Activated B cell treated with CpG ODN at 0.5 μM for 24 hours (primary cell): Measurements from ENCODE around the gene BRD9. TPM values are rescaled to one million over a fixed set of nuclear protein-coding genes. Genes with fewer than 3 reads are reported as not detected.
"Not testable (repeated sequence)": the region's sequence is repeated elsewhere in the genome, so short reads cannot be mapped to it uniquely, and the experiment has no call there.

Experiments used
- ATAC-seq: fragments of 200-7000 bp; cut with Tn5 transposase; one replicate; pipeline ENCODE4 v1.10.0; 2021; ENCODE audit warnings: low read depth, mild to moderate bottlenecking, moderate library complexity
- CTCF ChIA-PET: fragments of 350-600 bp; sonication (Branson Sonifier 250); formaldehyde crosslinking; loops from one replicate; lab custom pipeline; 2021; ENCODE audit warnings: antibody characterized with exemption; lab: Charles Lee
- POLR2A ChIA-PET: fragments of 350-600 bp; sonication (Branson Sonifier 250); formaldehyde crosslinking; loops from one replicate; lab custom pipeline; 2021; ENCODE audit warnings: antibody characterized with exemption; lab: Charles Lee
- DNase-seq: peaks from one replicate; pipeline ENCODE4 v3.0.0; 2022
- H3K27ac Mint-ChIP-seq: one replicate; pipeline ENCODE4 v1.8.0; 2020; ENCODE audit warnings: mixed read lengths
- H3K27me3 Mint-ChIP-seq: one replicate; pipeline ENCODE4 v1.8.0; 2021; ENCODE audit warnings: mixed read lengths
- H3K36me3 Mint-ChIP-seq: one replicate; pipeline ENCODE4 v1.8.0; 2021; ENCODE audit warnings: low read depth, mixed read lengths
- H3K4me1 Mint-ChIP-seq: one replicate; pipeline ENCODE4 v1.8.0; 2021; ENCODE audit warnings: mixed read lengths
- H3K4me3 Mint-ChIP-seq: one replicate; pipeline ENCODE4 v1.8.0; 2020; ENCODE audit warnings: mild to moderate bottlenecking, mixed read lengths
- H3K9me3 Mint-ChIP-seq: one replicate; pipeline ENCODE4 v1.8.0; 2020; ENCODE audit warnings: mixed read lengths
- CTCF ChIP-seq: fragments of 200-600 bp; IDR thresholded peaks from one replicate; pipeline ENCODE4 v1.8.0; 2022; ENCODE audit warnings: antibody characterized with exemption, mild to moderate bottlenecking
- intact Hi-C: fragments of 100-400 bp; cut with micrococcal nuclease; formaldehyde crosslinking; loops from one replicate; pipeline ENCODE4 v1.15.1; 2024
- total RNA-seq: library from RNA; stranded (reverse); gene quantifications from 2 replicates; pipeline ENCODE4 v1.2.3, GENCODE V29; 2022

Gene BRD9
- total RNA-seq, 1 donor from 2014 or later, result 67.8 TPM

DNA sequence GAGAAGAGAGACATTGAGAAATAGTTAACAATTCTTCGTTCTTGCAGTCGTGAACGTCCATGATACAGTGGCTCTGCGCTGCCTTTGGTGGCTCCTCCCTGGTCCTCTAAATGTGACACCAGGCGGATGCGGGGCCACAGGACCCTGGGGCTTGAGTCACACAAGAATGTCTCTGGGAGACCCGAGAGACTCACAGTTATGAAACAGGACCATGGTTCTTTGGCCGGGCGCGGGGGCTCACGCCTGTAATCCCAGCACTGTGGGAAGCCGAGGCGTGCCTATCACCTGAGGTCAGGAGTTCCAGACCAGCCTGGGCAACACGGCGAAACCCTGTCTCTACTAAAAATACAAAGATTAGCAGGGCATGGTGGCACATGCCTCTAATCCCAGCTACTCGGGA is 41.0 kb downstream of the BRD9 start:
- no peaks in the 10 kb centered on the region for H3K36me3 Mint-ChIP-seq
- peaks cover 4% of the 10 kb centered on the region for H3K4me1 Mint-ChIP-seq
- peaks cover 5% of the 10 kb centered on the region for H3K27me3 Mint-ChIP-seq
- intact Hi-C loops, result no loop called here
- CTCF ChIA-PET, result no interaction called here
- ATAC-seq (no peak), DNase-seq (no peak)
- H3K9me3 Mint-ChIP-seq, result no peaks in the 10 kb centered on the region
- TF ChIP-seq CTCF, result no peak
- POLR2A ChIA-PET, result no interaction called here
- H3K27ac Mint-ChIP-seq, result no peak overlapping the region
- no peak overlapping the region for H3K4me3 Mint-ChIP-seq

- no peak overlapping the region for H3K4me3 Mint-ChIP-seq
- H3K9me3 Mint-ChIP-seq, result no peaks in the 10 kb centered on the region
- peaks cover 5% of the 10 kb centered on the region for H3K27me3 Mint-ChIP-seq
- ChIA-PET CTCF (no interaction called here), POLR2A (no interaction called here)
- H3K36me3 Mint-ChIP-seq, result no peaks in the 10 kb centered on the region
- ATAC-seq, result no peak
- no peak for TF ChIP-seq CTCF
- intact Hi-C loops, result no loop called here
- no peak overlapping the region for H3K27ac Mint-ChIP-seq
- no peak for DNase-seq
- H3K4me1 Mint-ChIP-seq, result peaks cover 7% of the 10 kb centered on the region
These were observed 41.5 kb downstream of the BRD9 start for GRCh38 chr5:851076-851475.

- H3K4me1 Mint-ChIP-seq, result peaks cover 7% of the 10 kb centered on the region
- no peaks in the 10 kb centered on the region for H3K36me3 Mint-ChIP-seq
- intact Hi-C loops, result no loop called here
- CTCF ChIA-PET, result no interaction called here
- H3K27ac Mint-ChIP-seq, result no peak within 1 kb of the TSS
- DNase-seq, result peak; percentile 10
- no peak for ATAC-seq
- H3K9me3 Mint-ChIP-seq, result no peaks in the 10 kb centered on the region
- peaks cover 5% of the 10 kb centered on the region for H3K27me3 Mint-ChIP-seq
- no peak for TF ChIP-seq CTCF
- no peak within 1 kb of the TSS for H3K4me3 Mint-ChIP-seq
- POLR2A ChIA-PET, result no interaction called here
These were observed 42.0 kb downstream of the BRD9 start, which contains the start of gene ZDHHC11 for GRCh38 chr5:850511-851006. Gene ZDHHC11 (minus strand): TSS chr5:850986. CDS start chr5:850602, 384 bp downstream.

DNA sequence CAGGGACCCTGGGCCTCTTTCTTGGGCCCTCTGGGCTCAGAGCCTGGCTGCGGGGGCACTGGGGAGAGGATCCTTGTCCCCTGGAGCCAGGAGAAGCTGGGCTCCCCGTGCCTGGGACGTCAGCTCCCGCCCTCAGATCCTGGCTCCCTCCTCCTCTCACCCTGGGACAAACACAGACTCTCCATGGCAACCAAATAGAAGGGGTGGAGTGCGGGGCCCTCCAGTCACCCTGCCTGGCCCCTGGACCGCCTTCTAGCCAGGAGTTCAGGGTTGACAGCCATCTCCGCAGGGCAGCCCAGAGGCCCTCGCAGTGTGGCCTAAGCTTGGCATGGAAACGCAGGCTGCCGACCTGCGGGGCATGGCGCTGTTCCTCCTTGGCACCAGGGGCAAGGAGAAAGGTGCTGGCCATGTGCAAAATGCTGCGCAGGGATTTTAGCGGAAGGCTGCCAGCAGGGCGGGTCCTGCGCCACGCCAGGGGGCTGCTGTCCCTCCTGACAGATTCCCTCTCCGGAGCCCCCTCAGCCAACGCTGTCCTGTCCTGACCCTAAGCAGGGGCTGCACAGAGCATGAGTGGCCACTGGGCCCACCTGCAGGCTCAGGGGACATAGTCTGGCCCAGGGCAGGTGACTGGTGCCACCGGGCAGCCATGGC is 42.8 kb downstream of the BRD9 start:
- intact Hi-C loops, result loop anchor here (5.0 kb wide), 1 partner anchor 92 kb away; no protein-coding TSS in a partner anchor
- H3K27me3 Mint-ChIP-seq, result peaks cover 5% of the 10 kb centered on the region
- H3K4me3 Mint-ChIP-seq, result no peak overlapping the region
- ChIA-PET CTCF (no interaction called here), POLR2A (no interaction called here)
- no peak for TF ChIP-seq CTCF
- H3K36me3 Mint-ChIP-seq, result no peaks in the 10 kb centered on the region
- ATAC-seq (no peak), DNase-seq (no peak)
- peaks cover 7% of the 10 kb centered on the region for H3K4me1 Mint-ChIP-seq
- H3K9me3 Mint-ChIP-seq, result no peaks in the 10 kb centered on the region
- no peak overlapping the region for H3K27ac Mint-ChIP-seq

DNA sequence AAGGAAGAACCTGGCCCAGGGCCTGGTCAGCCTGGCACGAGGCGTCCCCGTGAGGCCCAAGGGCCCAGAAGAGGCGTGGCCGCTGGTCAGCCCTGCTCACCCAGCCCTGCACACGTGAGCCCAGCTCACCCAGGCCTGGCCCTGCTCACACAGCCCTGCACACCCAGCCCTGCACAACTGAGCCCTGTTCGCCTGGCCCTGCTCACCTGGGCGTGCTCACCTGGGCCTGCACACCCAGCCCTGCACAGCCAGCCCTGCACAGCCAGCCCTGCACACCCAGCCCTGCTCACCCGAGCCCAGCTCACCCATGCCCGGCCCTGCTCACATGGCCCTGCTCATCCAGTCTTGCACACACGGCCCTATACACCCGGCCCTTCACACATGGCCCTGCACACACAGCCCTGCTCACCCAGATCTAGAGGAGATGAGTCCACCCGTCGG is 43.9 kb downstream of the BRD9 start:
- DNase-seq (no peak), ATAC-seq (no peak)
- intact Hi-C loops, result loop anchor here (5.0 kb wide), 1 partner anchor 91 kb away; no protein-coding TSS in a partner anchor
- Mint-ChIP-seq H3K27me3 (peaks cover 5% of the 10 kb centered on the region), H3K9me3 (no peaks in the 10 kb centered on the region), H3K36me3 (no peaks in the 10 kb centered on the region), H3K4me3 (no peak overlapping the region), H3K4me1 (peaks cover 7% of the 10 kb centered on the region), H3K27ac (no peak overlapping the region)
- no peak for TF ChIP-seq CTCF
- CTCF ChIA-PET, result no interaction called here
- POLR2A ChIA-PET, result no interaction called here

DNA sequence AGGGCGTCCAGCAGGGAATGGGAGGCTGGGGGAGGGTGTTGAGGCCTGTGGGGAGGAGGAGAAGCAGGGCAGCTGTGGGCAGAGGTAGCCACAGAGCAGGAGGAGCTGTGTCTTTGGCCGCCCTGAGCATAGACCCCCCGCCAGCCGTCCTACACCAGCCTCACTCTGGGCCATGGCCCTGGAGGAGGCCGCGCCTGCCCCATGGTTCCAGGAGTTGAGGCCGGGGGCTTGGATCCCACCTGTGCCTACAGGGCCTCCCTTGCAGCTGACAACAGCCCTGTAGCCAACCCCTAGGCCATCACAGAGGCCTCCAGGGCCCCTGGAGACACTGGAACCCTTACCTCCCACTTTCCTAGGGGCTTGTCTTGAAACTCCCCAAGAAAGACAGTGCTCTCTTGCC is 44.9 kb downstream of the BRD9 start:
- POLR2A ChIA-PET, H3K27ac Mint-ChIP-seq, H3K9me3 Mint-ChIP-seq, H3K27me3 Mint-ChIP-seq, CTCF ChIA-PET, H3K4me1 Mint-ChIP-seq, H3K36me3 Mint-ChIP-seq, ATAC-seq, DNase-seq, H3K4me3 Mint-ChIP-seq: not testable (repeated sequence)
- intact Hi-C loops, result loop anchor here (5.0 kb wide), 1 partner anchor 90 kb away; no protein-coding TSS in a partner anchor

- H3K36me3 Mint-ChIP-seq, H3K4me1 Mint-ChIP-seq, H3K4me3 Mint-ChIP-seq, H3K27me3 Mint-ChIP-seq, H3K27ac Mint-ChIP-seq, POLR2A ChIA-PET, DNase-seq, CTCF ChIA-PET, ATAC-seq, H3K9me3 Mint-ChIP-seq: not testable (repeated sequence)
- intact Hi-C loops, result loop anchor here (5.0 kb wide), 1 partner anchor 90 kb away; no protein-coding TSS in a partner anchor
These were observed 45.4 kb downstream of the BRD9 start for GRCh38 chr5:847212-847611.
